ENCODE data around the gene VDAC1. TPM values are rescaled to one million over a fixed set of nuclear protein-coding genes. Genes with fewer than 3 reads are reported as not detected.
A peak's percentile ranks its signal among the peaks of the same experiment; 100 is the strongest.

Gene VDAC1
- total RNA-seq, 1 donor from 2014 or later: 189 TPM

GRCh38 chr5:133927300-133928180 is 77.2 kb downstream of the VDAC1 start:
- DNase-seq (ENCODE audit: low read depth in 2 of 2): peak in 1 of 2 donors; percentile 24

- DNase-seq (ENCODE audit: low read depth in 2 of 2): no peak
Measured at GRCh38 chr5:133926489-133927299, 78.1 kb downstream of the VDAC1 start.

GRCh38 chr5:133925866-133926488 is 78.8 kb downstream of the VDAC1 start:
- peak in 1 of 2 donors; percentile 14 for DNase-seq (ENCODE audit: low read depth in 2 of 2)

GRCh38 chr5:133925269-133925668 is 79.5 kb downstream of the VDAC1 start:
- no peak for DNase-seq (ENCODE audit: low read depth in 2 of 2)

- no peak for DNase-seq (ENCODE audit: low read depth in 2 of 2)
Measured at GRCh38 chr5:133924221-133924920, 80.4 kb downstream of the VDAC1 start.

- DNase-seq (ENCODE audit: low read depth in 2 of 2): no peak
Measured at GRCh38 chr5:133921979-133922378, 82.8 kb downstream of the VDAC1 start.

Other genes with a start within 250 kb of the VDAC1 start
- gene C5orf15, start 36.4 kb downstream of the VDAC1 start, total RNA-seq: 17.1 and 17.7 TPM in 2 replicates
- under 0.01 and 0.22 TPM in 2 replicates for gene TCF7, start 109.7 kb upstream of the VDAC1 start, total RNA-seq
- 119 and 126 TPM in 2 replicates for gene SKP1, start 172.0 kb upstream of the VDAC1 start, total RNA-seq
- 39.0 and 43.7 TPM in 2 replicates for gene PPP2CA, start 221.1 kb upstream of the VDAC1 start, total RNA-seq